ENCODE results near the gene ADO. TPM values are rescaled to one million over a fixed set of nuclear protein-coding genes. Genes with fewer than 3 reads are reported as not detected.

The ADO gene
- total and polyA plus RNA-seq, 12 donors, result 5.3 to 27.2 (median 23.7) TPM

DNA sequence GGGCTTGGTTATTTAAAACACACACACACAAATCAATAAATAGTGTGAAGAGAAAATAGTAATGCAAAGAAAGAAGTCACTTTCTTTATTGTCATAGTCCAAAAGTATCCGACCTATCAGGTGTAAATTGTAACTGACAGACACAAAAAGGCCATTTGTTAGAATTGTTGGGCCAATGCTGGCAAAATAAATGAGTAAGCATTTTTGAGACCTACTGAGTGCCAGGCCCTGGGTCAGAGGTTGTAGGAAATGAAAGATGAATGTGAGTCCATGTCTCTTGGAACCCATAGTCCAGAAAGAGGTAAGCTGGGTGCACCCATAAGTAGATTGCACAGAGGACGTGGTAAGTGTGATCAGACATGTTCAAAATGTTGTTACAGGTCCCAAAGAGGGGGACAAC lies 25.1 kb downstream of the ADO start:
- no peak overlapping the region for H3K4me3 ChIP-seq
- H3K27me3 ChIP-seq, result no peaks in the 10 kb centered on the region
- TF ChIP-seq POLR2A (IDR thresholded peaks at IDR 0.05), result no peak
- no peak for TF ChIP-seq CTCF (IDR thresholded peaks at IDR 0.05)
- no peaks in the 10 kb centered on the region for H3K36me3 ChIP-seq (replicated peaks in 1 of 2)
- no peaks in the 10 kb centered on the region for H3K4me1 ChIP-seq (replicated peaks in 1 of 2)
- H3K27ac ChIP-seq, result no peak overlapping the region
- no peak for DNase-seq
- 55 to 71% (median 62%) methylated on average over 2 of the region's 2 CpGs for WGBS, 4 donors
- no peaks in the 10 kb centered on the region for H3K9me3 ChIP-seq (replicated peaks in 1 of 3)
- intact Hi-C loops (cut with DNase I), result no loop called here

DNA sequence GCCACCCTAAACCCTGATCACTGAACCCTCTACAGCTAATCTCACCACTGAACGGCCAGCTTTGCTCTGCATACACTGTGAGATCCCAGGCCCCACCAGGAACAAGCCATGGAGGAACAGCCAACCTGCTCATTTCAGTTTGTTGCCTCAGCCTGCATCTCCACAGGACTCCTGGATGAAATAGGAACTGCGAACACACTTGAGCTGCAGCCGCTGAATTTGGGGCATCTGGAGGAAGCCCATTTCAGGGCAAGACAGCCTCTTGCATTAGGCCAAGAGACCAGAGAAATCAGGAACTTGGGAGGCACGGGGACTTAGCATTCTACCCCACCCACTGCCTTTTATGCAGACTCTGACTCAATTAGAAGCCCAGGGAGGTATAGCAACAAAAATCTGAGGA lies 26.2 kb downstream of the ADO start:
- no peak overlapping the region for H3K4me3 ChIP-seq
- no peaks in the 10 kb centered on the region for H3K27me3 ChIP-seq
- no peaks in the 10 kb centered on the region for H3K9me3 ChIP-seq (replicated peaks in 1 of 3)
- 54 to 79% (median 73%) methylated on average over 4 of the region's 4 CpGs for WGBS, 4 donors
- peak in 2 of 7 donors; percentile 4 to 7 for DNase-seq
- TF ChIP-seq POLR2A (IDR thresholded peaks at IDR 0.05), result no peak
- no peak for TF ChIP-seq CTCF (IDR thresholded peaks at IDR 0.05)
- no peaks in the 10 kb centered on the region for H3K4me1 ChIP-seq (replicated peaks in 1 of 2)
- H3K36me3 ChIP-seq (replicated peaks in 1 of 2), result no peaks in the 10 kb centered on the region
- intact Hi-C loops (cut with DNase I), result no loop called here
- no peak overlapping the region for H3K27ac ChIP-seq

GRCh38 chr10:62831346-62831745 lies 26.8 kb downstream of the ADO start:
- WGBS, 4 donors, result 34 to 44% (median 37%) methylated on average over 2 of the region's 2 CpGs
- no peak overlapping the region for H3K4me3 ChIP-seq
- H3K27ac ChIP-seq, result no peak overlapping the region
- DNase-seq, result no peak
- intact Hi-C loops (cut with DNase I), result no loop called here
- H3K4me1 ChIP-seq (replicated peaks in 1 of 2), result no peaks in the 10 kb centered on the region
- H3K27me3 ChIP-seq, result no peaks in the 10 kb centered on the region
- H3K36me3 ChIP-seq (replicated peaks in 1 of 2), result no peaks in the 10 kb centered on the region
- no peaks in the 10 kb centered on the region for H3K9me3 ChIP-seq (replicated peaks in 1 of 3)
- TF ChIP-seq POLR2A (IDR thresholded peaks at IDR 0.05), result no peak
- TF ChIP-seq CTCF (IDR thresholded peaks at IDR 0.05), result no peak

DNA sequence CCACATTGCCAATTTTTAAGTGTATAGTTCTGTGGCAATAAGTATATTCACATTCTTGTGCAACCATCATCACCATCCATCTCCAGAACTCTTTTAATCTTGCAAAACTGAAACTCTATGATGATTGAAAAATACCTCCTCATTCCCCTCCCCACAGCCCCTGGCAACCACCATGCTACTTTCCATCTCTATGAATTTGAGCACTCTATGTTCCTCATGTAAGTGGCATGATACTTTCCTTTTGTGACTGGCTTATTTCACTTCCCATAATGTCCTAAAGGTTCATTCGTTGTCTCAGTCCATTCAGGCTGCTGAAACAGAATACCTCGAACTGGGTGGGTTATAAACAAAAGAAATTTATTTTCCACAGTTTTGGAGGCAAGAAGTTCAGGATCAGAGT lies 35.1 kb downstream of the ADO start:
- H3K4me1 ChIP-seq (replicated peaks in 1 of 2), result no peaks in the 10 kb centered on the region
- no peak overlapping the region for H3K27ac ChIP-seq
- H3K9me3 ChIP-seq (replicated peaks in 1 of 3), result no peaks in the 10 kb centered on the region
- H3K4me3 ChIP-seq, result no peak overlapping the region
- WGBS, 4 donors, result 52 to 71% (median 65%) methylated on average over 2 of the region's 2 CpGs
- H3K27me3 ChIP-seq, result no peaks in the 10 kb centered on the region
- no peaks in the 10 kb centered on the region for H3K36me3 ChIP-seq (replicated peaks in 1 of 2)
- intact Hi-C loops (cut with DNase I), result no loop called here
- DNase-seq, result no peak
- no peak for TF ChIP-seq CTCF (IDR thresholded peaks at IDR 0.05)
- no peak for TF ChIP-seq POLR2A (IDR thresholded peaks at IDR 0.05)
